NCI-H446 (cell line): ENCODE measurements around the gene ADAM19.
"Not testable (repeated sequence)": the region's sequence is repeated elsewhere in the genome, so short reads cannot be mapped to it uniquely, and the experiment has no call there.

Experiments
- DNase-seq, 2 experiments: peaks; one replicate each; lab custom pipeline; 2025; lab: John Stamatoyannopoulos, UW

ADAM19 gene

GRCh38 chr5:157485340-157485739, 90.2 kb downstream of the ADAM19 start:
- DNase-seq, result no peak

DNA sequence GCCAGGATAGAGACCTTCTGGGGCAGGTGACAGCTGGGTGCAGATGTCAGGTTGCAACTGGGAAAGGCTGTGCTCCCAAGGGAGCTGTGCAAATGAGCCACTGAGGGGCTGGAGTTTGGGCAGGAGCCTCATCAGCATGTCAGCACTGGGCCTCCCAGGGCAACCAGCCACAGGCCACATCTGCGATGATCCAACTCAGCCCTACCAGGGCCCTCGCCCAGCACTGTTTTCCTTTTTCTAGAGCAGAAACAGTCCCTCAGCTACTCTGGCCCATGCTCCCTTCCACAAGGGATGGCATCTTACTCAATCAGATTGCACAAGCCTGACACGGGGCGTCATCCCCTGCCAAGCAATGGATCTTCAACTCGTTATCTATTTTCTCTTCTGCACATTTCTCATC, 90.8 kb downstream of the ADAM19 start:
- DNase-seq, result no peak

- not testable (repeated sequence) for DNase-seq
These were observed 92.9 kb downstream of the ADAM19 start for GRCh38 chr5:157482702-157483101.

DNA sequence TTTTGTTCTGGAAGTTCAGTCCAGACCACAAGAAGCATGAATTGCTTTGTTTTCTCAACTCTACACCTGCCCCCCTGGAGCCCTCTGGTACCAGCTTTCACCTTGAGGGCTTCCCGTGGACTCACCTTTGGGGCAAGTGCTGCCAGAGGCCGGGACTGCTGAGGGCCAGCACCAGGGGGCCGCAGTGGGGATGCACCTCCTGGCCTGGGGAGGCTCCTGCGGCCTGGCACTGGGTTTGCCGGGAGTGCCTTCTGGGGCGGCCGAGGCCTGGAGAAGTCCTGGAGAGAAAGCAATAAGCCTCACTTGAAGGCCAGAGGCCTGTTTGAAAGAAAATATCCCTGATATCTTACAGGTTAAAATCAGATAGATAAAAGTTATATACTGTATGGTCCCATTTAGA, 93.9 kb downstream of the ADAM19 start:
- no peak for DNase-seq

- no peak for DNase-seq
These were observed 94.3 kb downstream of the ADAM19 start for GRCh38 chr5:157481265-157481664.

DNA sequence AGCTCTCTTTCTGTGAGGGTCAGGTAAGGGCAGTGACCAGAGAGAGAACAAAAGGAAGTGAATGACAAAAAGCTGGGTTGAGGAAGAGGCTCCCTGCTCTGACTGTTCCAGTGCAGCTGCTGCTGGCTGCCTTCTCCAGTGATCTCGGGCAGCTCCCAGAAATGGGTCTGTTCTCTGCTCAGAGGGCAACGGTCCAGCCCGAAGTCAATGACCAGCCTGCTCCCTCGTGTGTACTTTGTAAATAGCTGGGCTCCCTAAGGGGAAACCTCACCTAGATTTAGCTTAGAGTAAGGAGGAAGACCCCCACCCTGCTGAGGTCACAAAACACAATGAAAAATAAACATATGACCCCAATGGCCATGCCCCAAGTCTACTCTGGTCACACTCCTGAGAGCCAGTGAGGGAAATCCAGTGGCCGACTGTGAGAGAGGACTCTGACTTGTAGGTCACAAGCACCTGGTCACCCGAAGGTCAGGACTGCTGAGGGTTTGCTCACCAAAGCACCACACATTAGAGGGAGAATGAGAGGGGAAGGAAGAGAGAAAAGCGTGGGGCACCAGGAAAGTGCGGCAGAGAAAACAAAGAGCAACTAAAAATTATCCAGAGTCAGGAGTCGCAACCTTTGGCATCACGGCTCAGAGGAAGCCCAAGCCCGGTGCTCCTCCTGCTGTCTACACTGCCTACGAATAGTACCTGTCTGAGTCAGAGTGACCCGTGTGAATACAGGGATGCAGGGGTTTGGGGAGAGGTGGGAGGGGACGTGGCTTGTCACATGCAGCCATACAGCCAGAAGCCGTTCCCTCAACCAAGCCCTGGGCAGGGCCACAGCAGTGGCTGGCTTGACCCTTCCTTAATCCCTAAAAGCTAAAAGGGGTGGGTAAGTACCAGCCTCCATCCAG, 95.7 kb downstream of the ADAM19 start:
- no peak for DNase-seq

- no peak for DNase-seq
These were observed 96.4 kb downstream of the ADAM19 start for GRCh38 chr5:157479166-157479565.

- no peak for DNase-seq
These were observed 96.8 kb downstream of the ADAM19 start for GRCh38 chr5:157478726-157479125.

DNA sequence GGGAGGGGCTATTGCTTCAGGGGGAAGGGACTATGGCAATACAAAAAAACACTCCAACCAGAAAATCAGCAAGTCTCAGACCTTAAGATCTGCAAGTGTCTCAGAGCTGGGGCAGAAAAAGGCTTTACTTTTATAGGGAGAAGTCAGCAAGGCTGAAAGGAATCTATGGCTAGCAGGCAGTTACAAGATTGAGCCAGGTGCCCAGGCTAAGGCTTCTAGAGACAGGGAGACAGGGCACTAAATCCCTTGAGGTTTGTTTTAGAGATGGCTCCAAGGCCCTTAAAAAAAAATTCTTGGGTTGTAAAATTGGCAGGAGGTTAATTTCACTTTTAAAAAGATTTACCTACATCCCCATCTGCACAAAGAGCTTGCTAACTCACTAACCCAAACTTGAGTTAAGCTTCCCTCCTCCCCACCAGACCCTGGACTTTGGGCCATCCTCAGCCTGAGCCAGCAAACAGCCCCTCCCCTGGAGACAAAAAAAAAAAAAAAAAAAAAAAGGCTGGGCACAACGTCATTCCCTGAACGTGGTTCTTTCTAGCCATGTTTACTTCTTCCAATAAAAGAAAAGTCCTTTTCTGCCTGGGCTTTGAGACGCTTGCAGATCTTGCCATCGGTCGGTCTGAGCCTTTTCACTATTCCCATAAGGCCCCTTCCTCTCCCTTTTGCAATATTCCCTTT, 97.6 kb downstream of the ADAM19 start:
- DNase-seq, result no peak

DNA sequence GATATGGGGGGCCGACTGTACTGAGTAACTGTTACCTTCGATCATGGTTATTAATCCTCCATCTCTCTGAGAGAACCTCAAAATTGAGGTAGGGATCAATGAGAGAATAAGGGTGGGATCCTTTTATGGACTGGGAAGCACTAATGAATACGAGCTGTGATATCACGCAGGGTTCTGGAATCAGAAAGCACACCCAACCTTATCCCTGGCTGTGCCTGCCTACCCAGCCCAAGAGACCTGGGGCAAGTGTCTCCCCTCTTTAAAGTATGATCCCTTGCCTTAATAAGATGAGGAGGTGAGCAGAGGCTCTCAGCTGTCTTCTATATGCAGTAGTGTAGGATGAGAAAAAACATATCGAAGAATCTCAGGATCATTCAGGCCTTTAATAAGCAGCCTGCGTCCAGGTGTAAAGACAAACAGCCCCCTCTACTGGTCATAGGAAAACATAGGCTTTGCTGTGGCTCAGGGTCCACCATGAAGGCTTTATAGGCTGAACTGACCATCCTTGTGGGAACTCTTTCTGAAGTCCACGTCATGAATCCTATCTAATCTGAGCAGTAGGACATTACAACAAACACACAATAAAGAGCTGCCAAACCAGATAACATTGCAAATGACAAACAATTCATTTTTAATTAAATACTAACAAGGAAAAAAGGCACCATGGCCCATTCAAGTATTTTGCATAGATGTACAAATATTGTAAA, 98.7 kb downstream of the ADAM19 start:
- DNase-seq, result peak; percentile 19 to 79

DNA sequence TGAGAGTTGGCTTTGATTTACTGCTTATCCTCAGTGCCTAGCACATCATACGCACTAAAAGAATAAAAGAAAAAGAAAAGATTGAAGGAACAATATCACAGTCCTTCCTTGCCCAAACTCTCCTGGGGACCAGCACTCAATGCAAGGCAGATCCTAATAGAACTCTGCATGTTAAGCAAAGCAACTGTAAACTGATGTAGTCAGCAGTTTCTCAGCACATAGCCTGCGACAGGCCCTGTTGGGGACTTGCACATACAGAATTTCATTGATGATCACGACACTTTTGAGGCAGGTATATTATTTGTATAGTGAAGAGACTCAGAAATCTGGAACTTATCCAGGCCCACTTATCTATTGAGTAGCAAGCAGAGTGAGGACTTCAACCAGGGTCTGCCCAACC, 100.1 kb downstream of the ADAM19 start:
- DNase-seq, result no peak

DNA sequence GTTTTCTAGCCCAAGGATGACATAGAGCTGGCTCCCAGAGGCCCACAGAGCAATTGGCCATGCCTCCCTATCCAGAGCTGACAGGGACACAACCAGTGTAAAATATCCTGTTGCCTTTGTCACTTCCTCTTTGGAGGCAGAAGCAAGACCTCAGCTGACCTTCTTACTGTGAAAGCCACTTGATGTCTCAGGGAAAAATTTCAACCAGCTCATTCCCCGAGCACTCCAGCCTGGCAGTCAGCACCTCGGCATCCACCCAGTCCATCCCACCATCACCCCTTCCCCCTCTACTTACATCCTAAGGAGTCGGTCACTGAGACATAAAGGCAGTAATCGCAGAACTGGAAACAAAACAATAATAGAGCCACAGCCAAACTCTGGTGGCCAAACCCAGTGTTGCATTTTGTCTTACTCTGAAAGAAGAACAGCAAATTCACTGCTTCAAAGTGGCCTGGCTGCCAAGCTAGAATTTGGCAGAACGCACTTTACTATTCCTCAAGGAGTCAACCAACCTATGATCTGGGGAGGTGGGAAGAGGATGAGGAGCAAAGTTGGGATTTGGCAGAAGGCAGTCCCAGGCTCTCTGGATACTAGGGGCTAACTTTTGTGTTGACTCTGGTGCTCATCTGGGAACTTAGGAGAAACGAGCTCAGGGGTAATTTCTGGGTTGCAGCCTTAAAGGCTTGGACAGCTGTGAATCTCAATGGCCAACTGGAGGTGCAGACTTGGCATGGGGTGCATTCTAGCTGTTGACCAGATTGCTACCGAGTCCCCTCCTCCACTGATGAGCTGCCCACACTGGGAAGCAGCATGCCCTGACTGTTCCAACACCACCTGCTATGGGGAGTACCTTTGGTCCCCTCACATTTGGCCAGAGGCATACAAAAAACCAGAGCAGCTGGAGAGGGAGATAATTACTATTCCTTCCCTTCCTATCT, 101.9 kb downstream of the ADAM19 start:
- DNase-seq, result peak in 1 of 2 experiments; percentile 61

- peak in 1 of 2 experiments; percentile 31 for DNase-seq
These were observed 103.9 kb downstream of the ADAM19 start for GRCh38 chr5:157471709-157472108.

DNA sequence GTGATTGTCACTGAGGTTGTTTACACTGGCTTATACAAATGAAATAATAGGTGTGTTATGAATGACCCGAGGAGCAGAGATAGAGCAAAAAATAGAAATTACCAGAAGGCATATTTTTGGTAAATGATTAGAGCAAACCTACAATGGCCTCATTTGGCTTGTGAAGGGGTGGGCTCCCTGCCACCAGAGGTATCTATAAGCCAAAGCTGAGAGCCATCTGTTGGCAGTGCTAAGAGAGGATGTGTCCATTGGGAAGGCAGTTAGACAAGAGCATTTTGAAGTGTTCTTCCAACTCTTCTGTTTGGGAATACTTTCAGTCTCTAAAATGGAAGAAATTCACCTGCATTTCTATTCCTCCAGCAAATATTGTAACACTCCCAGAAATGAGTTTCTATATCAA, 104.9 kb downstream of the ADAM19 start:
- DNase-seq, result peak; percentile 44 to 73

- no peak for DNase-seq
These were observed 105.9 kb downstream of the ADAM19 start for GRCh38 chr5:157469687-157470086.

DNA sequence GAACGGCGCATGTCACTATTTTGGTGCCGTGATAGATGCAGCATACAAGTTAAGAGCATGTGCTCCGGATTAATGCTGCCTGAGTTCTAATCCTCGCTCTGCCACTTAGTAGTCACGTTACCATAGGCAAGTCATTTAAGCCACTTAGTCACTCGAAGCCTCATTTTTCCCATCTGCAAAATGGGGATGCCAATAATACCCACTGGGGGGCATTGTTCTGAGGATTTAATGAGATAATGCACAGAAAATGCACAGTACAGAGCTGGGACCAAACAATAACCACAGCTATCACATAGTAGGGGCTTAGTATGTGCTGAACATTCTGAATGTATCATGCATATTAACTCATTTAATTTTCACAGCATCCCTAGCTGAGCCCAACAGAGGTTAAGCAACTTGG, 106.5 kb downstream of the ADAM19 start:
- DNase-seq, result no peak

DNA sequence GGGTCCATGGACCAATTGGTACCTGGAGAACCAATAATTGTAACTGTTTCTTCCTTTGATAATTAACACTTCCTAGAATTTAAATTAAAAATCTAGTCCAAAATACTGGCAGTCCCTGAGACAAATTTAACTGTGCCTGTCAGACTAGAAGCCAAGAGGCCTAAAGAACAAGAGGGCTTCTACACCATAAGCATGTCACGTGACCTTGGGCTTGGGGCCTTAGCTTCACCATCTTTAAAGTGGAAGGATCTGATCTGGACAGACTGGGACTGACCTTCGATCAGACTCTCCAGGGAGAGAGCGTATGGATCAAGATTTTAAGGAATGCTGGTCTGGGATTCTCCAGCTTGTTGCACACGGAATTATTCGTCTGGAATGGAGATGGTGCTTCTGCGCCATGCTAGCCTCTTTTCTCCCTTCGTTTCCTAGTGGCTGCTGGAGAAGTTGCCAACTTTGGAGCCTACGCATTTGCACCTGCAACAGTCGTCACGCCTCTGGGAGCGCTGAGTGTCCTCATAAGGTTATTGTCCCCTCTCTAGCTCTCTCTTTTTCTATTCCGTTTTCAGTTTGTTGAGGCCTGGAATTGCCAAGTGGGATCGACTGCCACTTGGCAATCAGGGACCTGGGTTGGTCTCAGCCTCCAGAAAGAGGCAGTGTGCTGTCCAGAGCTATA, 107.1 kb downstream of the ADAM19 start:
- DNase-seq, result no peak

DNA sequence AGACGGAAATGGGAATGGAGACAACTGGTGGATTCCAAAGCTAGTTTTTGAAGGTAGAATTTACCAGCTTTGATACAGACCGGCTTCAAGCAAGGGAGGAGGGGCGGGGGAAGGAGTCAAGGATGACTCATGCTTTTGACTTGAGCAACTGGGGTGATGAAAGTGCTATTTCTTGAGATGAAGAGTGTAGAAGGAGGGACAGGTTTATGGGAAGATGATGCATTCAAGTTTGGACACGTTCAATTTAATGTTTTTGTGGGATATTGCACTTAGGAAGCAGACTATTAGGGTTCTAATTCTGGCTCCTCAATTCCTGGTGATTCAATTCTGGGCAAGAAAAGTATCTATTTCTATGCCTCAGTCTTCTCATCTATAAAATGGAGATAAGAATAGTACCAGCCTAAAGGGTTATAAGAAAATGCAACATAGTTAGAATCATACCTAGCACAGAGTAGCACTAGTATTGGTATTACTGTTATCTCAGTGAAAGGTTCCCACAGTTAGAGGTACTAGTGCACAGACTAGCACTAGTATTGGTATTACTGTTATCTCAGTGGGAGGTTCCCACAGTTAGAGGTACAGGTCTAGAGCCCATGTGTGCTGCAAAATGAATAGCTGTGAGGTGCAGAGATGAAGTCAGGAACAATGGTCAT, 110.9 kb downstream of the ADAM19 start:
- no peak for DNase-seq

DNA sequence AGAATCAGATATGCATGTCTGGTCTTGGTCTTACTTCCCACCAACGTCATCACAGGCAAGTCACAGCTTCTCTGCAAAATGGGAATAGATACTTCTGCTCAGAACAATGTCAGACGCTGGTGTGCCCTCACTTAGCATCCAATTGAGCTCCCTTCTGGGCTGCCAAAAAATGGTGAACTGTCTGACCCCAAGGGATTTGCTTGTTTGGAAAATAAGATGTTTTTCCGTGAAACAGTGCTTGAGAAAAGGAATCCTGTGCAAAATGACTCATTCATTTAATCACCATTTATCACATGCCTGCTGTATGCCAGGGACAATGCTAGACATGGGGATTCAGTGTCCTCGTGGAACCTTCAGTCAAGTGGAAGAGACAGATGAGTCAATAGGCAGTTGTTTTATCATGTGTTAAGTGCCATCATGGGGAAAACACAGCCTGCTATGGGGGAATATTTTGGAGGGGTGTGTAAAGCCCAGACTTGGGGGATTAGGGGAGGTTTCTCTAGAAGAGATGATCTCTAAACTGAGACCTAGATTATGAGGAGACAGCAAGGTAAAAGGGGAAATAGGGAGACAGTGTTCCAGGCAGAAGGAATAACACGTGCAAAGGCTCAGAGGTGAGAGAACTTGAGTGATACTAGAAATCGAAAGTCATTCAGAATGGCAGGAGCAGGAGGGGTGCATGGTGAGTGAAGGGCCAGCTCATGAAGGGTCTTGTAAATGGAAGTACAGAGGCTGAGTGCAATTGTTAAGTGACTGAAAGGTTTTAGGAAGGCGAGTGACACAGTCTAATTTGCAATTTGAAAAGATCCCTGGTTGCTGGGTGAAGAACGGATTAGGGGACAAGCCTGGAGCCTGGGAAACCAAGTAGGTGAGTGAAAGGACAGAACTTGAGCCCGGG, 111.7 kb downstream of the ADAM19 start:
- no peak for DNase-seq
